HEK293 (cell line): ENCODE measurements around the gene IBA57.

ENCODE experiments used
- ATF2 ChIP-seq: fragments of 450-650 bp; formaldehyde crosslinking; IDR thresholded peaks from 2 replicates; pipeline ENCODE4 v1.5.1; 2016; ENCODE audit warnings: missing biosample characterization, missing genetic modification characterization, low read depth
- BCL11A ChIP-seq: fragments of 450-650 bp; formaldehyde crosslinking; IDR thresholded peaks from 2 replicates; pipeline ENCODE4 v1.5.1; 2016; ENCODE audit warnings: low read depth, missing biosample characterization, missing genetic modification characterization
- ELK4 ChIP-seq: IDR thresholded peaks from 2 replicates; pipeline ENCODE4 v1.6.1; 2011; ENCODE audit warnings: mild to moderate bottlenecking, low read depth, low read length, borderline replicate concordance
- HOXC10 ChIP-seq: sonication (generic); formaldehyde crosslinking; IDR thresholded peaks from 2 replicates; pipeline ENCODE4 v1.8.1; 2023; ENCODE audit warnings: mild to moderate bottlenecking, missing genetic modification reagents
- YY1 ChIP-seq: fragments of 450-650 bp; formaldehyde crosslinking; IDR thresholded peaks from 2 replicates; pipeline ENCODE4 v1.5.1; 2018; ENCODE audit warnings: missing biosample characterization, missing genetic modification characterization
- YY2 ChIP-seq: fragments of 450-650 bp; formaldehyde crosslinking; IDR thresholded peaks from 2 replicates; pipeline ENCODE4 v1.5.1; 2016; ENCODE audit warnings: missing biosample characterization, missing genetic modification characterization
- ZBTB10 ChIP-seq: fragments of 450-650 bp; formaldehyde crosslinking; IDR thresholded peaks from 2 replicates; pipeline ENCODE4 v1.5.1; 2016; ENCODE audit warnings: missing biosample characterization, missing genetic modification characterization
- ZNF114 ChIP-seq: fragments of 450-650 bp; formaldehyde crosslinking; IDR thresholded peaks from 2 replicates; pipeline ENCODE4 v1.5.0; 2017; ENCODE audit warnings: missing biosample characterization, missing genetic modification characterization
- ZNF121 ChIP-seq: fragments of 450-650 bp; formaldehyde crosslinking; IDR thresholded peaks from 2 replicates; pipeline ENCODE4 v1.5.1; 2016; ENCODE audit warnings: missing biosample characterization, missing genetic modification characterization
- ZNF148 ChIP-seq: fragments of 450-650 bp; formaldehyde crosslinking; IDR thresholded peaks from 2 replicates; pipeline ENCODE4 v1.5.0; 2017; ENCODE audit warnings: missing biosample characterization, missing genetic modification characterization, borderline replicate concordance
- ZNF155 ChIP-seq: fragments of 450-650 bp; formaldehyde crosslinking; IDR thresholded peaks from 2 replicates; pipeline ENCODE4 v1.5.1; 2016; ENCODE audit warnings: missing biosample characterization, missing genetic modification characterization
- ZNF18 ChIP-seq: fragments of 450-650 bp; formaldehyde crosslinking; IDR thresholded peaks from 2 replicates; pipeline ENCODE4 v1.5.1; 2016; ENCODE audit warnings: missing biosample characterization, missing genetic modification characterization
- ZNF184 ChIP-seq: fragments of 450-650 bp; IDR thresholded peaks from 2 replicates; pipeline ENCODE4 v1.5.1; 2018; ENCODE audit warnings: missing biosample characterization, mild to moderate bottlenecking, missing genetic modification characterization
- ZNF19 ChIP-seq: fragments of 450-650 bp; formaldehyde crosslinking; IDR thresholded peaks from 2 replicates; pipeline ENCODE4; 2016; ENCODE audit warnings: missing biosample characterization, missing genetic modification characterization, low read depth
- ZNF266 ChIP-seq: fragments of 450-650 bp; formaldehyde crosslinking; IDR thresholded peaks from 2 replicates; pipeline ENCODE4 v1.5.1; 2016; ENCODE audit warnings: missing biosample characterization, missing genetic modification characterization, low read depth
- ZNF280D ChIP-seq: fragments of 450-650 bp; formaldehyde crosslinking; IDR thresholded peaks from 2 replicates; pipeline ENCODE4 v1.5.1; 2016; ENCODE audit warnings: missing biosample characterization, missing genetic modification characterization
- ZNF366 ChIP-seq: fragments of 450-650 bp; formaldehyde crosslinking; conservative IDR thresholded peaks from 2 replicates; pipeline ENCODE4 v1.5.1; 2016; ENCODE audit warnings: missing biosample characterization, missing genetic modification characterization
- ZNF488 ChIP-seq: fragments of 450-650 bp; formaldehyde crosslinking; IDR thresholded peaks from 2 replicates; pipeline ENCODE4 v1.5.1; 2016; ENCODE audit warnings: missing biosample characterization, missing genetic modification characterization
- ZNF510 ChIP-seq: fragments of 450-650 bp; formaldehyde crosslinking; IDR thresholded peaks from 2 replicates; pipeline ENCODE4 v1.5.1; 2018; ENCODE audit warnings: mild to moderate bottlenecking, missing genetic modification characterization, missing biosample characterization; ENCODE audit not compliant: insufficient replicate concordance
- ZNF544 ChIP-seq: fragments of 450-650 bp; formaldehyde crosslinking; IDR thresholded peaks from 2 replicates; pipeline ENCODE4 v1.5.0; 2017; ENCODE audit warnings: missing biosample characterization, missing genetic modification characterization
- ZNF549 ChIP-seq: fragments of 450-650 bp; IDR thresholded peaks from 2 replicates; pipeline ENCODE4 v1.5.1; 2018; ENCODE audit warnings: missing biosample characterization, missing genetic modification characterization, mild to moderate bottlenecking, inconsistent platforms, moderate library complexity
- ZNF571 ChIP-seq: fragments of 450-650 bp; formaldehyde crosslinking; IDR thresholded peaks from 2 replicates; pipeline ENCODE4 v1.5.0; 2017; ENCODE audit warnings: missing biosample characterization, missing genetic modification characterization
- ZNF600 ChIP-seq: fragments of 450-650 bp; formaldehyde crosslinking; IDR thresholded peaks from 2 replicates; pipeline ENCODE4 v1.5.1; 2016; ENCODE audit warnings: missing biosample characterization, missing genetic modification characterization
- ZNF658 ChIP-seq: fragments of 450-650 bp; formaldehyde crosslinking; IDR thresholded peaks from 2 replicates; pipeline ENCODE4; 2016; ENCODE audit warnings: missing biosample characterization, missing genetic modification characterization
- ZNF747 ChIP-seq: fragments of 450-650 bp; formaldehyde crosslinking; IDR thresholded peaks from 2 replicates; pipeline ENCODE4 v1.5.1; 2016; ENCODE audit warnings: missing biosample characterization, missing genetic modification characterization
- ZNF776 ChIP-seq: fragments of 450-650 bp; formaldehyde crosslinking; IDR thresholded peaks from 2 replicates; pipeline ENCODE4 v1.5.0; 2017; ENCODE audit warnings: missing biosample characterization, missing genetic modification characterization, borderline replicate concordance
- ZNF791 ChIP-seq: fragments of 450-650 bp; formaldehyde crosslinking; IDR thresholded peaks from 2 replicates; pipeline ENCODE4 v1.5.1; 2016; ENCODE audit warnings: missing biosample characterization, missing genetic modification characterization

Gene IBA57

GRCh38 chr1:228198977-228199590 is 33.5 kb downstream of the IBA57 start (continued):
- TF ChIP-seq ELK4 (no peak), ATF2 (no peak), ZNF776 (tag by site-specific recombination) (no peak), ZNF266 (tag by site-specific recombination) (no peak), BCL11A (no peak), ZNF600 (no peak), ZNF488 (tag by site-specific recombination) (no peak), ZNF19 (tag by site-specific recombination) (no peak), ZNF510 (tag by site-specific recombination) (peak; percentile 95), ZNF148 (tag by site-specific recombination) (no peak), YY1 (no peak), ZNF366 (tag by site-specific recombination) (no peak), ZNF658 (tag by site-specific recombination) (no peak), ZNF791 (tag by site-specific recombination) (peak; percentile 70; the same call in 1 of the 2 replicates), ZNF571 (tag by site-specific recombination) (no peak), ZNF155 (peak; percentile 77; the same call in 1 of the 2 replicates), ZNF280D (peak; percentile 98), HOXC10 (CRISPR knock-in tag) (no peak), ZNF18 (tag by site-specific recombination) (no peak), YY2 (tag by site-specific recombination) (no peak), ZNF544 (tag by site-specific recombination) (no peak), ZNF549 (peak; percentile 70), ZNF114 (tag by site-specific recombination) (no peak), ZBTB10 (tag by site-specific recombination) (no peak), ZNF747 (tag by site-specific recombination) (no peak), ZNF184 (tag by site-specific recombination) (peak; percentile 81), ZNF121 (tag by site-specific recombination) (no peak)
